Measurements from ENCODE around the gene CYP4F8. TPM values are rescaled to one million over a fixed set of nuclear protein-coding genes. Genes with fewer than 3 reads are reported as not detected.

The CYP4F8 gene
- not detected in 3 replicates for total RNA-seq (2021)
- not detected for Bru-seq, nascent RNA
- long read RNA-seq, experiment 1: 0 reads
- long read RNA-seq, experiment 2: 0 reads
- long read RNA-seq, experiment 3: 0 reads

DNA sequence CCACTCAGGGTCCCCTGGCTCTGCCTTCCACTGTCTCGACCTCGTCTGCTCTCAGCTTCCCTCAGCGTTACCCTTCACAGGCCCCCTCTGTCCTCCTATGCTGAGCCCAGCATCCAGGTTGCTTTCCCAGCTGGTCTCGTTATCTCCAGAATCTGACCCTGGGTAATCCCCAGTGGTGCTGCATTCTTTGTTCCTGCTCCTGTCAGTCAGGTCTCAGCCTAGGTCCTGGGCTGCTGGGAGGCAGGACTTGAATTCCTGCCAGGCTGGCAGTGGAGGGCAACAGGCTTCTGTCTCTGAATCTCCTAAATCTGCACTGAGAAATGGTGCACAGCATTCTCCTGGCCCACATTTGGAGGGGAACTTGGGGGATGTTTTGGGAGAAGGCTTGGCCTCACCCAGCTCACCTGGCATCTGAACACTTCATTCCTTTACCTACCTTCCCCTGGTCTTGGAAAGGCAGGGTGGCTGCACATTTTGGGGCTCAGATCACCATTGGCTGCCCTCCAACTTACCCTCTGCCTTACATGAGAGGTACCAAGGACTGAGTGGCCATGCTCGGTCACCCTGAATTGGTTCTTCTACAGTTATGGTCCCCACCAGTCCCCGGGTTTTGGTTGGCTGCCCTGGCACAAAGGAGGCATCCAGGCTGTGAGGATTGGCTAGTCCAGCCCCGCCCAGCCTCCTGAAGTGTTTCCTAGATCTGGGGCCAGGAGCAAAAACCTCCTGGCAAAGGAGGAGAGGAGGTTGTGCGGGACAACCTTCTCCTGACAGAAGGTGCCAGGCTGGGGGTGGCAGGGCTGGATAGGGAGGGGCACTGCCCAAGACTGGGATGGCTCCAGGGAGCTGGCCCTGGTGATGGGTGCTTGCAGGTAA lies at the start of gene CYP4F8:
Gene CYP4F8 (plus strand): TSS at position 712 of the 873 bp plus-strand sequence. CDS start 399 bp downstream, outside the sequence.
- TF ChIP-seq, protein P1, sequence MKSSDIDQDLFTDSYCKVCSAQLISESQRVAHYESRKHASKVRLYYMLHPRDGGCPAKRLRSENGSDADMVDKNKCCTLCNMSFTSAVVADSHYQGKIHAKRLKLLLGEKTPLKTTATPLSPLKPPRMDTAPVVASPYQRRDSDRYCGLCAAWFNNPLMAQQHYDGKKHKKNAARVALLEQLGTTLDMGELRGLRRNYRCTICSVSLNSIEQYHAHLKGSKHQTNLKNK (CRISPR knock-in tag; IDR thresholded peaks at IDR 0.05): no peak
- TF ChIP-seq TEAD4 (CRISPR knock-in tag; IDR thresholded peaks at IDR 0.05) (no peak), SMAD4 (CRISPR knock-in tag; IDR thresholded peaks at IDR 0.05) (no peak), ZNF671 (CRISPR knock-in tag; IDR thresholded peaks at IDR 0.05) (no peak), ZNF317 (CRISPR knock-in tag; IDR thresholded peaks at IDR 0.05; ENCODE audit: borderline replicate concordance, low read depth) (no peak), FOXK1 (CRISPR knock-in tag; IDR thresholded peaks at IDR 0.05) (no peak), HMGXB4 (CRISPR knock-in tag; IDR thresholded peaks at IDR 0.05) (no peak), CREB1 (CRISPR knock-in tag; IDR thresholded peaks at IDR 0.05) (no peak), KAT7 (CRISPR knock-in tag; IDR thresholded peaks at IDR 0.05; ENCODE audit: borderline replicate concordance) (no peak), TCF7 (CRISPR knock-in tag; IDR thresholded peaks at IDR 0.05; ENCODE audit: low read depth) (no peak), ZNF138 (CRISPR knock-in tag; conservative IDR thresholded peaks at IDR 0.05) (no peak), RELA (CRISPR knock-in tag; IDR thresholded peaks at IDR 0.05; ENCODE audit: borderline replicate concordance) (no peak)
- TF ChIP-seq, protein P2, sequence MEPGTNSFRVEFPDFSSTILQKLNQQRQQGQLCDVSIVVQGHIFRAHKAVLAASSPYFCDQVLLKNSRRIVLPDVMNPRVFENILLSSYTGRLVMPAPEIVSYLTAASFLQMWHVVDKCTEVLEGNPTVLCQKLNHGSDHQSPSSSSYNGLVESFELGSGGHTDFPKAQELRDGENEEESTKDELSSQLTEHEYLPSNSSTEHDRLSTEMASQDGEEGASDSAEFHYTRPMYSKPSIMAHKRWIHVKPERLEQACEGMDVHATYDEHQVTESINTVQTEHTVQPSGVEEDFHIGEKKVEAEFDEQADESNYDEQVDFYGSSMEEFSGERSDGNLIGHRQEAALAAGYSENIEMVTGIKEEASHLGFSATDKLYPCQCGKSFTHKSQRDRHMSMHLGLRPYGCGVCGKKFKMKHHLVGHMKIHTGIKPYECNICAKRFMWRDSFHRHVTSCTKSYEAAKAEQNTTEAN (CRISPR knock-in tag; IDR thresholded peaks at IDR 0.05): no peak
- TF ChIP-seq, protein P3, sequence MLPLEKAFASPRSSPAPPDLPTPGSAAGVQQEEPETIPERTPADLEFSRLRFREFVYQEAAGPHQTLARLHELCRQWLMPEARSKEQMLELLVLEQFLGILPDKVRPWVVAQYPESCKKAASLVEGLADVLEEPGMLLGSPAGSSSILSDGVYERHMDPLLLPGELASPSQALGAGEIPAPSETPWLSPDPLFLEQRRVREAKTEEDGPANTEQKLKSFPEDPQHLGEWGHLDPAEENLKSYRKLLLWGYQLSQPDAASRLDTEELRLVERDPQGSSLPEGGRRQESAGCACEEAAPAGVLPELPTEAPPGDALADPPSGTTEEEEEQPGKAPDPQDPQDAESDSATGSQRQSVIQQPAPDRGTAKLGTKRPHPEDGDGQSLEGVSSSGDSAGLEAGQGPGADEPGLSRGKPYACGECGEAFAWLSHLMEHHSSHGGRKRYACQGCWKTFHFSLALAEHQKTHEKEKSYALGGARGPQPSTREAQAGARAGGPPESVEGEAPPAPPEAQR (CRISPR knock-in tag; IDR thresholded peaks at IDR 0.05): no peak
- DNase-seq (ENCODE audit: low spot score) (no peak), ATAC-seq (no peak)
- Mint-ChIP-seq H3K27me3 (ENCODE audit: low read depth) (peaks cover 10% of the 10 kb centered on the region; the same call in 1 of the 2 replicates), H3K9me3 (peaks cover 78% of the 10 kb centered on the region), H3K4me3 (no peak within 1 kb of the TSS), H3K27ac (no peak within 1 kb of the TSS), H3K4me1 (no peaks in the 10 kb centered on the region), H3K36me3 (peaks cover 54% of the 10 kb centered on the region)
- ChIA-PET CTCF (interaction anchor here (0.7 kb wide), 1 partner anchor 261 kb away, joined by 3 read pairs; no protein-coding TSS in a partner anchor), POLR2A (no interaction called here)

GRCh38 chr19:15570420-15570819 lies 44.6 kb upstream of the CYP4F8 start:
- ATAC-seq (no peak), DNase-seq (ENCODE audit: low spot score) (no peak)
- peaks cover 62% of the 10 kb centered on the region for H3K9me3 Mint-ChIP-seq
- H3K4me1 Mint-ChIP-seq: no peaks in the 10 kb centered on the region
- no peak overlapping the region for H3K27ac Mint-ChIP-seq
- ChIA-PET POLR2A (no interaction called here), CTCF (no interaction called here)
- peaks cover 45% of the 10 kb centered on the region for H3K27me3 Mint-ChIP-seq (ENCODE audit: low read depth)
- peaks cover 5% of the 10 kb centered on the region for H3K36me3 Mint-ChIP-seq
- H3K4me3 Mint-ChIP-seq: no peak overlapping the region
- no peak for TF ChIP-seq PREB (CRISPR knock-in tag; IDR thresholded peaks at IDR 0.05; ENCODE audit: borderline replicate concordance)
- no peak for TF ChIP-seq AFF4 (CRISPR knock-in tag; IDR thresholded peaks at IDR 0.05; ENCODE audit: borderline replicate concordance)
- no peak for TF ChIP-seq NFE2L1 (CRISPR knock-in tag; IDR thresholded peaks at IDR 0.05)
- no peak for TF ChIP-seq ZNF121 (CRISPR knock-in tag; IDR thresholded peaks at IDR 0.05)
- no peak for TF ChIP-seq CREB1 (CRISPR knock-in tag; IDR thresholded peaks at IDR 0.05)
- TF ChIP-seq, protein P4, sequence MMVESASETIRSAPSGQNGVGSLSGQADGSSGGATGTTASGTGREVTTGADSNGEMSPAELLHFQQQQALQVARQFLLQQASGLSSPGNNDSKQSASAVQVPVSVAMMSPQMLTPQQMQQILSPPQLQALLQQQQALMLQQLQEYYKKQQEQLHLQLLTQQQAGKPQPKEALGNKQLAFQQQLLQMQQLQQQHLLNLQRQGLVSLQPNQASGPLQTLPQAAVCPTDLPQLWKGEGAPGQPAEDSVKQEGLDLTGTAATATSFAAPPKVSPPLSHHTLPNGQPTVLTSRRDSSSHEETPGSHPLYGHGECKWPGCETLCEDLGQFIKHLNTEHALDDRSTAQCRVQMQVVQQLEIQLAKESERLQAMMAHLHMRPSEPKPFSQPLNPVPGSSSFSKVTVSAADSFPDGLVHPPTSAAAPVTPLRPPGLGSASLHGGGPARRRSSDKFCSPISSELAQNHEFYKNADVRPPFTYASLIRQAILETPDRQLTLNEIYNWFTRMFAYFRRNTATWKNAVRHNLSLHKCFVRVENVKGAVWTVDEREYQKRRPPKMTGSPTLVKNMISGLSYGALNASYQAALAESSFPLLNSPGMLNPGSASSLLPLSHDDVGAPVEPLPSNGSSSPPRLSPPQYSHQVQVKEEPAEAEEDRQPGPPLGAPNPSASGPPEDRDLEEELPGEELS (CRISPR knock-in tag; IDR thresholded peaks at IDR 0.05): no peak

All from WTC11 (cell line).